Neuronal stem cell (in vitro differentiated cells): ENCODE results near the gene MROH2A.

Source experiments
- DNase-seq: peaks from one replicate; pipeline ENCODE4 v3.0.0-alpha.2; 2013; ENCODE audit warnings: low spot score
- H2AFZ ChIP-seq: one replicate; pipeline ENCODE4 v1.6.1; 2013; ENCODE audit warnings: mild to moderate bottlenecking, low read length, inconsistent platforms
- H2AK5ac ChIP-seq: 2 replicates; pipeline ENCODE4 v1.6.1; 2013; ENCODE audit warnings: low read depth, mild to moderate bottlenecking, inconsistent platforms, low read length, moderate library complexity, mixed read lengths
- H2BK120ac ChIP-seq: 2 replicates; pipeline ENCODE4 v1.6.1; 2013; ENCODE audit warnings: low read depth, mild to moderate bottlenecking, inconsistent platforms, low read length, moderate library complexity, mixed read lengths
- H2BK12ac ChIP-seq: one replicate; pipeline ENCODE4 v1.6.1; 2013; ENCODE audit warnings: low read length, inconsistent platforms
- H2BK15ac ChIP-seq: 2 replicates; pipeline ENCODE4 v1.6.1; 2013; ENCODE audit warnings: mild to moderate bottlenecking, low read length, inconsistent platforms, mixed read lengths
- H2BK5ac ChIP-seq: one replicate; pipeline ENCODE4 v1.6.1; 2013; ENCODE audit warnings: inconsistent platforms, mild to moderate bottlenecking, low read length, moderate library complexity
- H3K14ac ChIP-seq: one replicate; pipeline ENCODE4 v1.6.1; 2013; ENCODE audit warnings: low read length, inconsistent platforms
- H3K18ac ChIP-seq: 2 replicates; pipeline ENCODE4 v1.6.1; 2013; ENCODE audit warnings: low read length, inconsistent platforms
- H3K23ac ChIP-seq: 2 replicates; pipeline ENCODE4 v1.6.1; 2013; ENCODE audit warnings: low read depth, mild to moderate bottlenecking, mixed read lengths, low read length, inconsistent platforms; ENCODE audit not compliant: poor library complexity
- H3K27ac ChIP-seq: replicated peaks from 3 replicates; pipeline ENCODE4 v1.5.1; 2013; ENCODE audit warnings: low read length, inconsistent platforms
- H3K27me3 ChIP-seq, 3 experiments: 2 replicates each; pipeline ENCODE4 v1.6.1; 2013; ENCODE audit warnings: low read length in 3 of 3, mild to moderate bottlenecking in 2 of 3, inconsistent platforms in 1 of 3, low read depth in 1 of 3, mixed read lengths in 1 of 3, moderate library complexity in 1 of 3; ENCODE audit not compliant: control insufficient read depth in 3 of 3, insufficient read depth in 3 of 3
- H3K36me3 ChIP-seq, 2 donors: replicated peaks in 1 of 2; 2 replicates each; pipeline ENCODE4 v1.6.1; 2013; ENCODE audit warnings: low read length in 2 of 2; ENCODE audit not compliant: control insufficient read depth in 2 of 2, insufficient read depth in 2 of 2
- H3K4ac ChIP-seq: 2 replicates; pipeline ENCODE4 v1.6.1; 2013; ENCODE audit warnings: inconsistent platforms, mild to moderate bottlenecking, low read length, moderate library complexity
- H3K4me1 ChIP-seq, 2 donors: 1 replicate in 1 of 2; 2 replicates in 1 of 2; pipeline ENCODE4 v1.6.1; 2013; ENCODE audit warnings: low read length in 2 of 2, low read depth in 1 of 2; ENCODE audit not compliant: control insufficient read depth in 2 of 2, insufficient read depth in 1 of 2
- H3K4me2 ChIP-seq: one replicate; pipeline ENCODE4 v1.6.1; 2013; ENCODE audit warnings: mild to moderate bottlenecking, low read length, inconsistent platforms; ENCODE audit not compliant: insufficient read depth, poor library complexity, severe bottlenecking
- H3K4me3 ChIP-seq, 2 donors: 2 replicates each; pipeline ENCODE4 v1.5.1; 2013; ENCODE audit warnings: low read length in 2 of 2, mild to moderate bottlenecking in 2 of 2, inconsistent platforms in 1 of 2, moderate library complexity in 1 of 2
- H3K79me1 ChIP-seq: one replicate; pipeline ENCODE4 v1.6.1; 2013; ENCODE audit warnings: low read depth, mild to moderate bottlenecking, inconsistent platforms, low read length, moderate library complexity
- H3K9ac ChIP-seq: one replicate; pipeline ENCODE4 v1.6.1; 2013; ENCODE audit warnings: mild to moderate bottlenecking, low read depth, low read length, inconsistent platforms; ENCODE audit not compliant: poor library complexity
- H3K9me3 ChIP-seq, 2 donors: replicated peaks in 1 of 2; 2 replicates each; pipeline versions ENCODE3 to v1.6.1; 2013; ENCODE audit warnings: low read length in 2 of 2, mild to moderate bottlenecking in 2 of 2, inconsistent platforms in 1 of 2, low read depth in 1 of 2, mixed read lengths in 1 of 2, moderate library complexity in 1 of 2; ENCODE audit not compliant: control insufficient read depth in 2 of 2, insufficient read depth in 1 of 2
- H4K8ac ChIP-seq: one replicate; pipeline ENCODE4 v1.6.1; 2013; ENCODE audit warnings: low read depth, mild to moderate bottlenecking, inconsistent platforms, low read length, moderate library complexity
- H4K91ac ChIP-seq: one replicate; pipeline ENCODE4 v1.6.1; 2013; ENCODE audit warnings: low read length, low read depth, mild to moderate bottlenecking, inconsistent platforms; ENCODE audit not compliant: poor library complexity
- WGBS, 2 donors: extraction: QIAGEN DNeasy Blood & Tissue Kit; methylation state at CpG; one replicate each; pipeline ENCODE4 v1.1.7; 2013; ENCODE audit warnings: missing lambda C conversion rate in 2 of 2, mixed read lengths in 1 of 2; ENCODE audit not compliant: insufficient read length in 2 of 2, insufficient replicate concordance in 1 of 2; ENCODE audit errors: extremely low coverage in 2 of 2; 5-methylcytosine and 5-hydroxymethylcytosine counted together

MROH2A gene

GRCh38 chr2:233853353-233853752 lies 75.2 kb downstream of the MROH2A start:
- Histone ChIP-seq H3K18ac (no peak overlapping the region), H3K4me2 (peak overlapping the region; percentile 73), H3K27ac (no peak overlapping the region), H3K4me1 (peaks cover 5 to 14% of the 10 kb centered on the region in 2 donors), H3K27me3 (no peaks in the 10 kb centered on the region), H3K14ac (no peak overlapping the region), H2AFZ (no peak overlapping the region), H3K23ac (no peak overlapping the region), H2AK5ac (no peak overlapping the region), H3K9me3 (no peaks in the 10 kb centered on the region), H3K9ac (peak overlapping the region; percentile 71), H3K4ac (no peak overlapping the region), H3K79me1 (peaks cover 11% of the 10 kb centered on the region), H3K36me3 (peaks cover 32 to 51% of the 10 kb centered on the region in 2 donors), H3K4me3 (peak overlapping the region; percentile 96 to 97), H4K91ac (peak overlapping the region; percentile 38), H2BK120ac (no peak overlapping the region), H4K8ac (no peak overlapping the region), H2BK12ac (no peak overlapping the region), H2BK15ac (no peak overlapping the region), H2BK5ac (no peak overlapping the region)
- no peak for DNase-seq
- no CpG with 5 or more reads among the region's 8 CpGs for WGBS, 2 donors

DNA sequence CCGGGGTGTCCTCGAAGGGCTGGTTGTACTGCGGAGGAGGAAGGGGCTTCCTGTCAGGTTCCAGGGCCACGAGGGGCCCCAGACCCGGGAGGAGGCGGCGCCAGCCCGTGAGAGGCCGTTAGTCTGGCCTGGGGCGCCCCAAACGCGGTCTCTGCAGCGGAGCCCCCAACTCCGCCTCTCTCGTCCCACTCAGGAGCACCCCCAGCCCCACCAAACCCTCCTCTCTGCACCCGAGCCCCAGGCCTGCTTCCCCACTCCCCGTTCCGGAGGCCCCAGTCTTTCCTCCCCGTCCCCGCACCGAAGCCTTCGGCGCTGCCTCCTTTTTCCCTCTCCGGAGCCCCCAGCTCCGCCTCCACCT lies 75.7 kb downstream of the MROH2A start:
- DNase-seq: no peak
- no peak overlapping the region for H4K8ac ChIP-seq
- no peak overlapping the region for H2BK12ac ChIP-seq
- peak overlapping the region; percentile 86 for H3K14ac ChIP-seq
- H2BK5ac ChIP-seq: peak overlapping the region; percentile 85
- H2AFZ ChIP-seq: peak overlapping the region; percentile 97
- no peak overlapping the region for H2BK15ac ChIP-seq
- H2BK120ac ChIP-seq: peak overlapping the region; percentile 47
- peak overlapping the region; percentile 98 for H3K18ac ChIP-seq
- peak overlapping the region; percentile 73 for H3K4me2 ChIP-seq
- H3K9me3 ChIP-seq: no peaks in the 10 kb centered on the region
- peak overlapping the region; percentile 98 for H3K9ac ChIP-seq
- H3K23ac ChIP-seq: no peak overlapping the region
- peak overlapping the region; percentile 96 to 97 for H3K4me3 ChIP-seq
- peaks cover 27 to 46% of the 10 kb centered on the region in 2 donors for H3K36me3 ChIP-seq
- H3K27ac ChIP-seq: no peak overlapping the region
- whole genome bisulfite sequencing, 2 donors: no CpG with 5 or more reads among the region's 25 CpGs
- peak overlapping the region; percentile 81 for H2AK5ac ChIP-seq
- no peaks in the 10 kb centered on the region for H3K27me3 ChIP-seq
- H3K79me1 ChIP-seq: peaks cover 6% of the 10 kb centered on the region
- peaks cover 5 to 14% of the 10 kb centered on the region in 2 donors for H3K4me1 ChIP-seq
- no peak overlapping the region for H4K91ac ChIP-seq
- no peak overlapping the region for H3K4ac ChIP-seq

GRCh38 chr2:233854241-233854981 lies 76.3 kb downstream of the MROH2A start, which contains the start of gene HJURP:
Gene HJURP (minus strand): TSS chr2:233854535. CDS start chr2:233854500, 35 bp downstream.
- Histone ChIP-seq H3K79me1 (peaks cover 3% of the 10 kb centered on the region), H3K14ac (peak within 1 kb of the TSS; percentile 86), H2BK12ac (no peak within 1 kb of the TSS), H3K27me3 (no peaks in the 10 kb centered on the region), H2BK15ac (no peak within 1 kb of the TSS), H3K23ac (peak within 1 kb of the TSS; percentile 89), H2BK120ac (peak within 1 kb of the TSS; percentile 47), H3K27ac (peak within 1 kb of the TSS; percentile 40), H3K4me3 (peak within 1 kb of the TSS; percentile 96 to 97), H3K18ac (peak within 1 kb of the TSS; percentile 98), H2AK5ac (peak within 1 kb of the TSS; percentile 81), H3K9ac (peak within 1 kb of the TSS; percentile 98), H3K4me2 (peak within 1 kb of the TSS; percentile 85), H3K36me3 (peaks cover 21 to 41% of the 10 kb centered on the region in 2 donors), H3K9me3 (no peaks in the 10 kb centered on the region), H2BK5ac (peak within 1 kb of the TSS; percentile 85), H4K91ac (peak within 1 kb of the TSS; percentile 46), H3K4me1 (peaks cover 5 to 14% of the 10 kb centered on the region in 2 donors), H3K4ac (no peak within 1 kb of the TSS), H2AFZ (peak within 1 kb of the TSS; percentile 97), H4K8ac (no peak within 1 kb of the TSS)
- peak; percentile 95 for DNase-seq
- WGBS, 2 donors: no CpG with 5 or more reads among the region's 60 CpGs

- Histone ChIP-seq H2AFZ (peak overlapping the region; percentile 91), H3K27me3 (no peaks in the 10 kb centered on the region), H4K91ac (no peak overlapping the region), H2BK15ac (no peak overlapping the region), H2BK120ac (no peak overlapping the region), H3K4ac (no peak overlapping the region), H3K9ac (no peak overlapping the region), H3K79me1 (peaks cover 3% of the 10 kb centered on the region), H3K18ac (no peak overlapping the region), H3K14ac (no peak overlapping the region), H4K8ac (no peak overlapping the region), H3K27ac (no peak overlapping the region), H3K4me3 (peak overlapping the region in 1 of 2 donors; percentile 96), H3K36me3 (peaks cover 12 to 31% of the 10 kb centered on the region in 2 donors), H3K4me2 (no peak overlapping the region), H2BK5ac (no peak overlapping the region), H3K9me3 (no peaks in the 10 kb centered on the region), H2BK12ac (no peak overlapping the region), H2AK5ac (no peak overlapping the region), H3K4me1 (peaks cover 5 to 14% of the 10 kb centered on the region in 2 donors), H3K23ac (no peak overlapping the region)
- no CpG with 5 or more reads among the region's 5 CpGs for WGBS, 2 donors
- DNase-seq: no peak
Measured at GRCh38 chr2:233855345-233855744, 77.2 kb downstream of the MROH2A start.
